HG03520 (cell line): ENCODE measurements around the gene PLEKHF1.
A peak's percentile ranks its signal among the peaks of the same experiment; 100 is the strongest.
"Not testable (repeated sequence)": the region's sequence is repeated elsewhere in the genome, so short reads cannot be mapped to it uniquely, and the experiment has no call there.

ENCODE experiments used
- ATAC-seq: cut with Tn5 transposase; IDR thresholded peaks from one replicate; pipeline ENCODE4 v1.9.1; 2021; ENCODE audit warnings: mild to moderate bottlenecking, moderate library complexity; ENCODE audit not compliant: unreplicated experiment

Gene PLEKHF1

GRCh38 chr19:29665215-29665825 is at the start of gene PLEKHF1:
PLEKHF1 (plus strand) TSS chr19:29665461; CDS start chr19:29673840, 8,379 bp downstream.
- ATAC-seq = peak; percentile 75

GRCh38 chr19:29615891-29616425 is 49.3 kb upstream of the PLEKHF1 start:
- no peak for ATAC-seq

GRCh38 chr19:29616541-29616940 is 48.7 kb upstream of the PLEKHF1 start:
- ATAC-seq = no peak

- no peak for ATAC-seq
Measured at GRCh38 chr19:29617366-29618266, 47.6 kb upstream of the PLEKHF1 start.

GRCh38 chr19:29618434-29618833 is 46.8 kb upstream of the PLEKHF1 start:
- no peak for ATAC-seq

GRCh38 chr19:29618871-29619270 is 46.4 kb upstream of the PLEKHF1 start:
- ATAC-seq = no peak

- no peak for ATAC-seq
Measured at GRCh38 chr19:29620931-29621351, 44.3 kb upstream of the PLEKHF1 start.

GRCh38 chr19:29622166-29623070 is 42.8 kb upstream of the PLEKHF1 start:
- ATAC-seq = no peak

- peak; percentile 62 for ATAC-seq
Measured at GRCh38 chr19:29623726-29624488, 41.4 kb upstream of the PLEKHF1 start.

- ATAC-seq = no peak
Measured at GRCh38 chr19:29624489-29625185, 40.6 kb upstream of the PLEKHF1 start.

GRCh38 chr19:29625186-29625651 is 40.0 kb upstream of the PLEKHF1 start:
- no peak for ATAC-seq

- no peak for ATAC-seq
Measured at GRCh38 chr19:29626386-29626785, 38.9 kb upstream of the PLEKHF1 start.

- ATAC-seq = not testable (repeated sequence)
Measured at GRCh38 chr19:29626832-29627231, 38.4 kb upstream of the PLEKHF1 start.

- no peak for ATAC-seq
Measured at GRCh38 chr19:29628661-29629385, 36.4 kb upstream of the PLEKHF1 start.

- no peak for ATAC-seq
Measured at GRCh38 chr19:29629836-29630534, 35.3 kb upstream of the PLEKHF1 start.

GRCh38 chr19:29630655-29631054 is 34.6 kb upstream of the PLEKHF1 start:
- ATAC-seq = no peak

- ATAC-seq = no peak
Measured at GRCh38 chr19:29631450-29631849, 33.8 kb upstream of the PLEKHF1 start.

GRCh38 chr19:29634002-29634401 is 31.3 kb upstream of the PLEKHF1 start:
- no peak for ATAC-seq
